ENCODE measurements around the gene CDX2. TPM values are rescaled to one million over a fixed set of nuclear protein-coding genes. Genes with fewer than 3 reads are reported as not detected.
A peak's percentile ranks its signal among the peaks of the same experiment; 100 is the strongest.

The CDX2 gene
- polyA plus RNA-seq, 1 donor from 2014 or later = not detected

DNA sequence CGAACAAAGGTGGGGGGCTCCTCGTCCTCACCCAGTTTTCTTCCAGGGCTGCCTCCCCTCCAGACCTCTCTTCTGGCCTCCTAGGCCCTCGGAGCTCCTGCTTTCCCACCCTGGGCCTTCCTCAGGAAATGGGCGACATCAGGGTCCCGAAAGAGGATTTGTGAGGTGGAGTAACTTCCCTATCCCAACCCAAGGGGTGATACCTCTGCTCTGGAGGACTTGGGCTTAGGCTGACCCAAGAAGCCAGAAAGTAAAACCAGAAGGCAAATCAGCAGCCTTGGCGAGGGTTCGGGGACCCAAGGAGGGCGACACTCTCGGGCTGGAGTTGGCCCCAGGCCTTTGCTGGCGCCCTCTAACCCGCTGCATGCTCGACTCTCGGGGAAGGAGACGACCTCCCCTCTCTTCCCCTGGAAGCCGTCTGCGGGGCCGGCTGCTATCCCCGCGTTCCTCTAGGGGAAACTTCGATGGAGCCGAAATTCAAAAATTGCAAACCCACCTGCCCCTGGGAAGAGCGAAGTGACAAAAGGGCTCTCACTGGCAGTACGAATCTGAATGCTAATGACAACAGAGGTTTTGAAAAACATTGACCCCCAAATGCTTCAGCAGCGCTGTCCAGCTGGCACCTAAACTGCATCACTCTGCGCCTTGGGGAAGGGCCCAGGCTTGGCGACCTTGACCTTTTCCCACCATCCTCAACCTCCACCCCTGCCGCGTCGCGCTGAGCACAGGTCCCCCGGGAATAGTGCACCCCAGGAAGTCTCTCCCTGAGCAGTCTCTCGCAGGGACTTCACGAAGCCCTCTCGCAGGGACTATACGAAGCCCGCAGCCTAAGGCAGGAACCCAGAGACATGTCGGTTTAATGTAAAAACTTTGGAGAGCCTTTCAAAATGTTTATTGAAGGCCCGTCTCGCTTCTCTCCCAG, 46.9 kb downstream of the CDX2 start:
- H3K4me3 Mint-ChIP-seq = peak overlapping the region; percentile 3 to 82 (median 46)
- H3K36me3 Mint-ChIP-seq = no peaks in the 10 kb centered on the region
- H3K4me1 Mint-ChIP-seq = peaks cover 16 to 24% (median 19%) of the 10 kb centered on the region in 3 donors
- H3K9me3 Mint-ChIP-seq = peaks cover 0 to 10% (median 3%) of the 10 kb centered on the region in 3 donors
- peak overlapping the region; percentile 86 to 96 (median 87) for H3K27ac Mint-ChIP-seq
- H3K27me3 Mint-ChIP-seq = peaks cover 64% of the 10 kb centered on the region

DNA sequence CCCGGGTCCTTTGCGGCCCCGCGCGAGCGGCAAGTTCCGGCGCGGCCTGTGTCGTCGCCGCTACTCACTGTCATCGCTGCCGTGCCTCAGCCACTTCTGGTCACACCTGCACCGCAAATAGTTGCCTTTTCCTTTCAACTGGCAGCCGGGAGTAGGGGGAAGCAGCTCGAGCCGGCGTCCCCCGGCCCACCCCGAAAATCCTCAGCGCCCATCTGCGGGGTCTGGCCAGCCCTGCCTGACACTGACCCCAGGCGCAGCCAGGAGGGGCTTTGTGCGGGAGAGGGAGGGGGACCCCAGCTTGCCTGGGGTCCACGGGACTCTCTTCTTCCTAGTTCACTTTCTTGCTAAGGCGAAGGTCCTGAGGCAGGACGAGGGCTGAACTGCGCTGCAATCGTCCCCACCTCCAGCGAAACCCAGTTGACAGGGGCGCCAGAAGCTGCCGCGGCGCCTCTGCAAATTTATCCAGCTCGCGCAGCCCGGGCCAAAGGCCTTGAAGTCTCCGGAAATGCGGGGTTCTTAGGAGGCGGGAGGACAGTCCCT, 47.6 kb downstream of the CDX2 start:
- peak overlapping the region; percentile 65 to 89 (median 81) for H3K4me3 Mint-ChIP-seq
- peaks cover 8 to 24% (median 20%) of the 10 kb centered on the region in 3 donors for H3K4me1 Mint-ChIP-seq
- H3K36me3 Mint-ChIP-seq = no peaks in the 10 kb centered on the region
- H3K27me3 Mint-ChIP-seq = peaks cover 59% of the 10 kb centered on the region
- peak overlapping the region; percentile 16 to 96 (median 67) for H3K27ac Mint-ChIP-seq
- peaks cover 0 to 5% (median 3%) of the 10 kb centered on the region in 3 donors for H3K9me3 Mint-ChIP-seq

DNA sequence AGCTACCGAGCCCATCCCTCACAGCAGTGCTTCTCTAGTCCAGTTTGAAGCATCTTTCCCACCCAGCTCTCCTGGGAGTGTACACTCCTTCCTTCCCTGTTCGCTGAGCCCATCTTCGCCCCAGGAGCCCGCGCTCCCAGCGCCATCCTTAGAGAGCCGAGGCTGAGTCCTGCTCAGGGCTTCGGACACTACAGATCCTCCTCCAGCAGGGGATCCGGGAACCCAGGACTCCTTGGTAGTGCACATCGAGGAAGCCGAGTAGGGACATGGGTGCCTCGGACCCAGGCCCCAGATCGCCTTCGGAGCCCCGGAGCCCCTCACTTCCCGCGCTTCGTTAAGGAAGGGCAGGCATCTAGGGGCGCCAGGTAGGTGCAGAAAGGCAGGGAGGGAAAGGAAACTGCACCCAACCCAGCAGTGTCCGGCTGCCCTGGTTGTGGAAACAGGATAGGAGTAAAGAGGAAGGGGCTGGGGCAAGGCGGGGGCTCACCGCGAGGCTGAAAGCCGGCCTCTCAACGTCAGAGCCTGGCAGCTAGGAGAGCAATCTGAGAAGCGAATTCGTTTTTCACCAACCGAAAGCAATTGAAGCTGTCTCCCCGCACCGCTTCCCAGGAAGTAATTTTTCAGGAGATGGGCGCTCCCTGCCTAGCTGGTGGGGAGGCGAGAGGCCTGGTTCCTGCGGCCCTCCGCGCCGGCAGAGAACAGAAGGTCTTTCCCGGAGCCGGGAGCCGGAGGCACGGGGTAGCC, 48.3 kb downstream of the CDX2 start:
- Mint-ChIP-seq H3K36me3 (no peaks in the 10 kb centered on the region), H3K4me3 (peak overlapping the region; percentile 65 to 89 (median 81)), H3K27ac (peak overlapping the region; percentile 16 to 96 (median 89)), H3K27me3 (peaks cover 55% of the 10 kb centered on the region), H3K4me1 (peaks cover 8 to 24% (median 20%) of the 10 kb centered on the region in 3 donors), H3K9me3 (peaks cover 0 to 5% (median 3%) of the 10 kb centered on the region in 3 donors)

DNA sequence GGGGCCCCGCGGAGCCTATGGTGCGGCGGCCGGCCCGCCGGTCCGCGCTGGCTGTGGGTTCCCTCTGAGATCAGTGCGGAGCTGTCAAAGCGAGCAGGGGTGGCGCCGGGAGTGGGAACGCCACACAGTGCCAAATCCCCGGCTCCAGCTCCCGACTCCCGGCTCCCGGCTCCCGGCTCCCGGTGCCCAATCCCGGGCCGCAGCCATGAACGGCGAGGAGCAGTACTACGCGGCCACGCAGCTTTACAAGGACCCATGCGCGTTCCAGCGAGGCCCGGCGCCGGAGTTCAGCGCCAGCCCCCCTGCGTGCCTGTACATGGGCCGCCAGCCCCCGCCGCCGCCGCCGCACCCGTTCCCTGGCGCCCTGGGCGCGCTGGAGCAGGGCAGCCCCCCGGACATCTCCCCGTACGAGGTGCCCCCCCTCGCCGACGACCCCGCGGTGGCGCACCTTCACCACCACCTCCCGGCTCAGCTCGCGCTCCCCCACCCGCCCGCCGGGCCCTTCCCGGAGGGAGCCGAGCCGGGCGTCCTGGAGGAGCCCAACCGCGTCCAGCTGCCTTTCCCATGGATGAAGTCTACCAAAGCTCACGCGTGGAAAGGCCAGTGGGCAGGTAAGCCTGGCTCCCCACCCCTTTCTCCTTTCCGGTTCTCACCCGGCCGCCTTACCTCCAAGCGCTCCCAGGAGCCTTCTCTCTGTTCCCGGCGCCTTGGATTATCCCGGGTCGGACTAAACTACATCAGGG, 49.0 kb downstream of the CDX2 start, which contains the start of gene PDX1:
TSS of gene PDX1 (plus strand) at position 67 of the 743 bp plus-strand sequence. CDS start at position 206, 139 bp downstream.
- H3K4me3 Mint-ChIP-seq = peak within 1 kb of the TSS; percentile 65 to 89 (median 81)
- peak within 1 kb of the TSS; percentile 16 to 96 (median 89) for H3K27ac Mint-ChIP-seq
- peaks cover 58% of the 10 kb centered on the region for H3K27me3 Mint-ChIP-seq
- no peaks in the 10 kb centered on the region for H3K36me3 Mint-ChIP-seq
- peaks cover 8 to 24% (median 18%) of the 10 kb centered on the region in 3 donors for H3K4me1 Mint-ChIP-seq
- H3K9me3 Mint-ChIP-seq = peaks cover 0 to 5% (median 3%) of the 10 kb centered on the region in 3 donors

DNA sequence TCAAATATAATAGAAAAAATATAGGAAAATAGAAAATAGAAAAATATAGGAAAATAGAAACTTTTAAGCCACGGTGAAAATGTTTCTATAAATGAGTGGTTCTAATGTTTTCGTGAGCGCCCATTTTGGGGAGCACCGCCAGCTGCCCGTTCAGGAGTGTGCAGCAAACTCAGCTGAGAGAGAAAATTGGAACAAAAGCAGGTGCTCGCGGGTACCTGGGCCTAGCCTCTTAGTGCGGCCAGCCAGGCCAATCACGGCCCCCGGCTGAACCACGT, 49.5 kb downstream of the CDX2 start:
- H3K27me3 Mint-ChIP-seq = peaks cover 62% of the 10 kb centered on the region
- H3K9me3 Mint-ChIP-seq = peaks cover 0 to 5% (median 3%) of the 10 kb centered on the region in 3 donors
- peak overlapping the region in 1 of 3 donors; percentile 16 for H3K27ac Mint-ChIP-seq
- peak overlapping the region in 3 of 4 donors; percentile 41 to 83 (median 63) for H3K4me3 Mint-ChIP-seq
- no peaks in the 10 kb centered on the region for H3K36me3 Mint-ChIP-seq
- H3K4me1 Mint-ChIP-seq = peaks cover 8 to 24% (median 18%) of the 10 kb centered on the region in 3 donors

DNA sequence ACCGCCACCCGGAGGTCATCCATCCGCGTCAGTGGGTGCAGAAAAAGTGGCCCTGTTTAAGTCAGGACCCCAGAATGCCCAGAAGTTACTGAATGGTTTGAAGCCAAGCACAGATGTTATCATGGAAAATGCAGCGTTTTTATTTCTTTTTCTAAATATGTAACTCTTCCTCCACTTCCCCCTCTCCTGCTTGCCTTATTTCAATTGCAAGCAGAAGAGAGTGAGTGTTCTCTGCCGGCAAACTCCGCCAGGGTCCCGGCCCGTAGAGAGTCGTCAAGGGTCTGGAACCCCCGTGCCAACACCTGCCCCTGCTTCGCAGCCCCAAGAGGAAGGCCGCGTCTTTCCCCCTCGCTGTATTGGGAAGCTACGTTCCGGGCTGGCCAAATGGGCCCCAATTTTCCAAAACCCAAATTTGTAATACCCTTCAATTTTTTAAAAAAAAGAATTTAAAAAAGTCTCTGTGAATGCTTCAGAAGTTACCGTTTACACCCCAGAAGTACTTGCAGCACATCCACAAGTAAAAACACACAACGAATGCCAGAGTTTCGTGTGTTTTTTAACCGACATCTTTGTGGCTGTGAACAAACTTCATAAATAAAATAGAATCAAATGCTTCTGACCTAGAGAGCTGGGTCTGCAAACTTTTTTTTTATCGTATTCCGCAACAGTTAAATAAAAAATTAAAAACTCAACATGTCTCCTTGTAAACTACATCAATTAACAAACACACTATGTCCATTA, 50.0 kb downstream of the CDX2 start:
- Mint-ChIP-seq H3K27me3 (peaks cover 62% of the 10 kb centered on the region), H3K27ac (peak overlapping the region in 2 of 3 donors; percentile 16 to 88), H3K4me3 (peak overlapping the region in 3 of 4 donors; percentile 62 to 83 (median 63)), H3K36me3 (no peaks in the 10 kb centered on the region), H3K4me1 (peaks cover 8 to 24% (median 17%) of the 10 kb centered on the region in 3 donors), H3K9me3 (peaks cover 0 to 5% (median 3%) of the 10 kb centered on the region in 3 donors)

DNA sequence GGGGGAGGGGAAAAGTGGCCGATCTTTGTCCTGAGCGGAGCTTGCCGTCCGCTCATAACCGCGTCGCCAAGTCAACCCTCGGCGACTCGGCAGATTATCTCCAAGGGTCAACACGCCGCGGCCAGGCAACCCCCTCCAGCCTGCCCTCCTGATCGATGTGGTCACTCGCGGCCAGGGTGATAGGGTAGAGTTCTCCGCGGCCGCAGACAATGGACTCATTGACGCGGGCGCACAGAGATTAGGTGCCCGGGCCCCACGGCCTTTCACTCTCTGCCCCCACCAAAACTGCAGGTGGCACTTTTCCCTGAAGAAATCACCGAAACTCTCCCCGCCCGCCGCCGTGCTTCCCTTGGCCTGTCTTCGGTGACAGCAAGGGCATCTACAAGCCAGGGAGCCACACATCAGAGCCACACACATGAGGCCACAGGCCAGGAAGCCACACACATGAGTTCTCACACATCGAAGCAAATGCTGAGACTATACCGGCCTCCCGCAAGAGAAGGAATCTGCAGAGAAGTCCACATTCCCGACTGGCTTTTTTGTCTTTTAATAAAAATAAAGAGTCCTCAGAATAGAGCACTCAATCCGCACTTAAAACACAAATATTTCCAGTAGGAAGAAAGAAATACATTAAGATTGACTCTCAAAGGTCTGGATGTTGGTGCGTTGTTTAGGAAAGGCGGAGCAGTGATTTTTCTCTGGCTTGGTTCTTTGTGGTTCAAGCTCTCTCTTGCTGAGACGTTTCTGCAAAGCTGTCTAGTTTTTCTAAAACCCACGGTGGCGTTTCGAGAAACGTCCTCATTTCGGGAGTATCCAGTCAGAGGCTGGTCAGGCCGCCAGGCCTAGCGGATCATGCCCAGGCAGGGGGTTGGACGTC, 50.8 kb downstream of the CDX2 start:
- peaks cover 6 to 16% (median 16%) of the 10 kb centered on the region in 3 donors for H3K4me1 Mint-ChIP-seq
- peak overlapping the region; percentile 88 to 94 (median 91) for H3K27ac Mint-ChIP-seq
- H3K36me3 Mint-ChIP-seq = no peaks in the 10 kb centered on the region
- peaks cover 0 to 2% (median 0%) of the 10 kb centered on the region in 3 donors for H3K9me3 Mint-ChIP-seq
- peak overlapping the region in 3 of 4 donors; percentile 62 to 78 (median 72) for H3K4me3 Mint-ChIP-seq
- H3K27me3 Mint-ChIP-seq = peaks cover 55% of the 10 kb centered on the region

DNA sequence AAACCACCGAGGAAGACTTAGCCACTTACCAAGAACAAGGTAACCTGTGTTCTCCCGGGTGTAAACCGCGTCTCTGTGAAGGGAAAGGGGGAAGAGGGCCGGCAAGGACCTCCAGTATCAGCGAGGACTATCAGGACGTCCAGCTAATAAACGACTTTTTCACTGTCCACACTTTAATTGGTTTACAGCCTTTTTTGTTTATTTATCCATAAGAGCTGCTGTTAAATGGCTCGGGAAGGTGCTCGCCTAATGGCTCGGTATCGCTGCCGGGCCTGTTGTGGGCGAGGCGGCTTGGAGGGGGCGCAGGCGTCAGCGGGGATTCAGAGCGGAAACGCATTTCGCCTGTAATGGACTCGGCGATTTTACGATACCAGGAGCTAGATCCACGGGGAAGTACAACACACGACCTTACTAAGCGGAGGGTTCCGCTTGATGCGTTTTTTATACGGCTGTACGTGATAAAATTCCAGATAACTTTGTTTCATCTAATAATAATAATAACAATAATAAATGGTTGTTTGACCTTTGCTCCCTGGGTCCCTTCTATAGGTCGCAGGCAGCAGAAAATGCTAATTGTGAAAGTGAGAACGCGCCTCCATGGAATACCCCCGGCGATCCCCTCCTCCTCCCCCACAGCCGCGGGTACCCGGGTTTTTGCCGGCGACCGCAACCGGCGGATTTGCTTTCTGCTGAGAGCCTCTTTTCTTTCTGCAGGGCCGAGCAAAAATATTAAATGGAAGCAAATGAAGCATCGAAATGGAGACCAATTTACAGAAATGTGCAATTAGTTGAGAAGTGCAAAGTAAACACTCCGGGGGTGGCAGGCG, 51.8 kb downstream of the CDX2 start:
- H3K27ac Mint-ChIP-seq = peak overlapping the region; percentile 67 to 94 (median 91)
- peak overlapping the region; percentile 35 to 85 (median 74) for H3K4me3 Mint-ChIP-seq
- H3K27me3 Mint-ChIP-seq = peaks cover 49% of the 10 kb centered on the region
- H3K9me3 Mint-ChIP-seq = no peaks in the 10 kb centered on the region
- H3K36me3 Mint-ChIP-seq = no peaks in the 10 kb centered on the region
- peaks cover 6 to 16% (median 14%) of the 10 kb centered on the region in 3 donors for H3K4me1 Mint-ChIP-seq

DNA sequence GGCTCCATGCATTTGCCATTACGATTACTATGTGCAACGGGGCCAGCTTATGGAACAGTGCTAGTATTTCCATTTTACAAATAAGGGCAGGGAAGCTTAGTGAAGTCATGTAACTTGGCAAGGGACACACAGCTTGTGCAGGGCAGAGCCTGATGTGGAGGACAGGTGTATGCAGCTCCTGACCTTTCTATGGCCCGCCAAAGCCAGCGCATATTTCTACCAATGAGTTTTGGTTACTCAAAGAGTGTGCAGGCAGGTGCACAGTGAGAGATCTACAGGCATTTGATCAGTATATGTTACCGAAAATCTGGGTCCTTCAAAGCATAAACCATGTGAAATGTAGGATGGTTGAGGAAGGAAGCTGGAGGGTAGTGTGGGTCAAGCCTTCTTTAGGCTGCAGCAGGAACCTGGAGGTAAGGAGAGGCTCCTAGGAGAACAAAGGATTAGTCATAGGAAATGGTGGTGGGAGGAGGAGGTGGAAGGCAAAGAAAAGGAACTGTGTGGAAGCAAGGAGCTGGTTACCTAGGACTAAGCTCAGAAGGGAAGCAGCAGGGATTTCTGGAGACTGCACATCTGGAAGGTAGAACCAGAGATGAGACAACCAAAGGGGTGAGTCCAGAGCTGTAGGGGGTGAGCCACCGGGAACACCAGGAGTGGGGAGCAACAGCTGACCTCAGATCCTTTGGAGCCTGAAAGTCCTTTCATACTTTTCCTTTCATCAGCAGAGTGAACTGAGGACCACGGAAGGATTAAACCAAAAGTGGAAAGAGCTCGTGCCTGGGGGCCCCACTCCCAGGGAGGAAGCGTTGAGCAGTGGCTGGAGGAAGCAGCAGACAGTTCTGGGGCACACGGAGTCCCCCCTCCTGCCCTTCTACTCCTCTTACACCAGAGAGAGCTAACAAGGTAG, 53.6 kb downstream of the CDX2 start:
- peaks cover 5 to 11% (median 10%) of the 10 kb centered on the region in 3 donors for H3K4me1 Mint-ChIP-seq
- peak overlapping the region in 1 of 3 donors; percentile 39 for H3K27ac Mint-ChIP-seq
- H3K4me3 Mint-ChIP-seq = peak overlapping the region in 1 of 4 donors; percentile 4
- H3K27me3 Mint-ChIP-seq = peaks cover 50% of the 10 kb centered on the region
- no peaks in the 10 kb centered on the region for H3K36me3 Mint-ChIP-seq
- no peaks in the 10 kb centered on the region for H3K9me3 Mint-ChIP-seq

DNA sequence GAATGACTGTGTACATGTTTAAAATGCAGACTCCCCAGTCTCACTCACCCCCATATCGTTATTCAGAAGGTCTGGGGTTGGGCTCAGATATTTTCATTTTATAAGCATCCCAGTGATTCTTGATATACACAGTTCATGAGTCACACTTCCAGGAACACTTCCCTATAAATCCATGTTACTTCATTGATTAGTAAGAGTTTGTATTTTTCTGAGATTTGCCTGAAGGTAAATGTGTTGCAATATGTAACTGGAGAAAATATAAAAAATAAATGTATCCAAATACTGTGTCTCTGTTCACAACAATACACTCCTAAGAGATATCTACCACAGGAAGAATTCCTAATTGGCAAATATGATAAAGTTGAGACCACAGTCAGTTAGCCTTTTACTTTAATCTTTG, 56.0 kb downstream of the CDX2 start:
- Mint-ChIP-seq H3K4me1 (peaks cover under 1 to 8% (median 7%) of the 10 kb centered on the region in 3 donors), H3K36me3 (no peaks in the 10 kb centered on the region), H3K27ac (no peak overlapping the region), H3K9me3 (no peaks in the 10 kb centered on the region), H3K27me3 (peaks cover 43% of the 10 kb centered on the region), H3K4me3 (no peak overlapping the region)

DNA sequence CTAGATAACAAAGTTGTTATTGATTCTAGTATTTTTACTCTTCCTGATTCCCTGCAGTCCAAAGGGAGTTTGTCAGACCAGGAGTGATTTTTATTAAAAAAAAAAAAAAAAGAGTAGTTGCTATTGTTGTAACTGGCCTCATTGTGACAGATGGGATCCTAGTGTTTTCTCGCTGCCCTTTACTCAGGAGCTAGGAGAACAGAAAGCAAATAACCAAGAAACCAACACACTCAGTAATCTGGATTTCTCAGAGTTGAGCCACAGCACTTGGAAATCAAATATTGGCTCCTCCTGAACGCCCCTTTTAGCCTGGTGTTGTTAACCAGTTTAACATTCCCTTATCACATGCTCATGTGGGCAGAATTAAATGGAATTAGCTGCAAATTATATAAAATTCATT, 57.6 kb downstream of the CDX2 start:
- H3K4me3 Mint-ChIP-seq = no peak overlapping the region
- peaks cover 0 to 2% (median 0%) of the 10 kb centered on the region in 3 donors for H3K4me1 Mint-ChIP-seq
- no peaks in the 10 kb centered on the region for H3K9me3 Mint-ChIP-seq
- H3K36me3 Mint-ChIP-seq = no peaks in the 10 kb centered on the region
- peaks cover 40% of the 10 kb centered on the region for H3K27me3 Mint-ChIP-seq
- no peak overlapping the region for H3K27ac Mint-ChIP-seq

Measured in IgD-negative memory B cell (primary cell).